Inflammatory macrophage (primary cell): ENCODE measurements around the gene CCL1.
"Not testable (repeated sequence)": the region's sequence is repeated elsewhere in the genome, so short reads cannot be mapped to it uniquely, and the experiment has no call there.

Experiments
- DNase-seq, 2 donors: peaks; one replicate each; pipeline ENCODE4 v3.0.0-alpha.2; 2020 to 2022

CCL1 gene

GRCh38 chr17:34357398-34357797, 5.6 kb downstream of the CCL1 start:
- DNase-seq: no peak

DNA sequence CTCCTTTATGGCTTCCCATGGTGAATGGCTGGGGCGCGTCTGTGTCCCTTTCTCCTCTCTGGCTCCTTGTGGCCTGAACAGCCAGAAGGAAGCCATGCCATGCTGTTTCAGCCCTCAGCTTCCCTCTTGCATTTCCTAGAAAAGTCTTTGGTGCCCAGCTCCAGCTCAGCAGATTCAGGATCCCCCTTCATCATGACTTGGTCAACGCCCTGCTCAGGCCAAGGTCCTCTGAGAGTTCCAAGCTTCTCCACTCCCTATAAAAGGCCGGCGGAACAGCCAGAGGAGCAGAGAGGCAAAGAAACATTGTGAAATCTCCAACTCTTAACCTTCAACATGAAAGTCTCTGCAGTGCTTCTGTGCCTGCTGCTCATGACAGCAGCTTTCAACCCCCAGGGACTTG, 6.8 kb downstream of the CCL1 start, which contains the start of gene CCL13:
Gene CCL13 (plus strand): TSS at position 287 of the 400 bp plus-strand sequence. CDS start 47 bp downstream, at position 334.
- DNase-seq: no peak

DNA sequence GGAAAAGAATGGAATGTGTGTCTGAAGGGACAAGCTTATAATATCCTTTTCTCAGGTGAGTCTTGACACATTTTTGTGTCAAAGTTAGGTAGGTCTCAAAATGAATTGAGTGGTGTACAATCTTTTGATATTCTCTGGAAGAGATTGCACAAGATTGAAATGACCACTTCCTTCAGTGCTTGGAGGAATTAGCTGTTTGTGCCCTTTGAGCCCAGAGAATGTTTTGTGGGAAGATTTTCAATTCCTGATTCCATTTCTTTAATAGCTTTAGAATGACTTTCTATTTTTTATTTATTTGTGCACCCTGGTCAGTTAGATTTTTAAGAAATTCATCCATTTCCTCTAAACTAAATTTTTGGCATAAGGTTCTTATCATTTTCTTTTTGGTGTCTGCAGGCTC, 8.4 kb downstream of the CCL1 start:
- DNase-seq: no peak

DNA sequence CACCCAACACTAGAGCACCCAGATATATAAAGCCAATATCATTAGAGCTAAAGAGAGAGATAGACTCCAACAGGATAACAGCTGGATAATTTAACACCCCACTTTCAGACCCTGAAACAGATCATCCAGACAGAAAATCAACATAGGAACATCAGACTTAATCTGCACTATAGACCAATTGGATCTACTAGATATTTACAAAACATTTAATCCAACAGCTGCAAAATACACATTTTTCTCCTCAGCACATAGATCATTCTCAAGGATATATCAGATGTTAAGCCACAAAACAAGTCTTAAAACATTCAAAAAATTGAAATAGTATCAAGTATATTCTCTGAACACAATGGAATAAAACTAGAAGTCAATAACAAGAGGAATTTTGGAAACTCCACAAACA, 10.8 kb downstream of the CCL1 start:
- no peak for DNase-seq

GRCh38 chr17:34351096-34351495, 11.9 kb downstream of the CCL1 start:
- no peak for DNase-seq

- no peak for DNase-seq
Measured at GRCh38 chr17:34349751-34350150, 13.3 kb downstream of the CCL1 start.

DNA sequence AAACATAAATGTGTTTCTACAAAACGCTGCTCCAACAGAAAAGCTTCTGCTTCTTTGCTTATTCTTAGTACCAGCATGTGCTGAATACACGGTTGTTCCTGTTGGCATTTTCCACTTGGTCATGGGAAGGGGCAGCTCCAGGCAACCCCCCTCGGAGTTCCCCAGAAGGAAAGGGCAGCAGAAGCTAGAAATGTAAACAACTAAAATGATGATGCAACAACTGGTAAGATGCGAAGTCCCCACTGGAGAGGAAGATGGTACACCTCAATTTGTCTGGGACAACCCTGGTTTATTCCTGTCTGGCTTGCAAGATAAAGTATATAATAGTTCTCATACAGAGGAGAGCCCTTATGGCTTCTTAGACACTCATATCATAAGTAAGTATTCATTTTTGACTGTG, 16.0 kb downstream of the CCL1 start:
- no peak for DNase-seq

DNA sequence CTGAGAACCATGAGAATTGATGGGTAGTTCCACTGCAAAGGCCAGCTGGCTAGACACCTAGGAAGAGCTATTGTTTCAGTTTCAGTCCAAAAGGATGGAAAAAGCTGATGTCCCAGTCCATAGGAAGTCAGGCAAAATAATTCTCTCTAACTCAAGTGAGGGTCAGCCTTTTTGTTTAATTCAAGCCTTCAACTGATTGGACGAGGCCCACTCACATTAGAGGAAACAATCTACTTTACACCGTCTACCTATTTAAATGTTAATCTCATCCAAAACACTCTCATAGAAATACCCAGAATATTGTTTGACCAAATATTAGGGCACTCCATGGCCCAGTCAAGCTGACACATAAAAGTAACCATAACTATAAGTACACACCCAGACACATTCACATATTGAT, 21.1 kb downstream of the CCL1 start:
- no peak for DNase-seq

GRCh38 chr17:34339138-34339770, 23.8 kb downstream of the CCL1 start:
- no peak for DNase-seq

DNA sequence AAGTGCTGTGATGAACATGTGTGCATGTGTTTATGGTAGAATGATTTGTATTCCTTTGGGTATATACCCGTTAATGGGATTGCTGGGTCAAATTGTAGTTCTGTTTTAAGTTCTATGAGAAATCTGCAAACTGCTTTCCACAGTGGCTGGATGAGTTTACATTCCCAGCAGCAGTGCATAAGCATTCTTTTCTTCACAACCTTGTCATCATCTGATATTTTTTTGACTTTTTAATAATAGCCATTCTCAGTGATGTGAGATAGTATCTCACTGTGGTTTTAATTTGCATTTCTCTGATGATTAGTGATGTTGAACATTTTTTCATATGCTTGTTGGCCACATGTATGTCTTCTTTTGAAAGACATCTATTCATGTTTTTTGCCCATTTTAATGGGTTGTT, 25.3 kb downstream of the CCL1 start:
- no peak for DNase-seq

GRCh38 chr17:34327580-34327979, 35.5 kb downstream of the CCL1 start:
- DNase-seq: not testable (repeated sequence)

- no peak for DNase-seq
Measured at GRCh38 chr17:34321964-34322363, 41.1 kb downstream of the CCL1 start.

DNA sequence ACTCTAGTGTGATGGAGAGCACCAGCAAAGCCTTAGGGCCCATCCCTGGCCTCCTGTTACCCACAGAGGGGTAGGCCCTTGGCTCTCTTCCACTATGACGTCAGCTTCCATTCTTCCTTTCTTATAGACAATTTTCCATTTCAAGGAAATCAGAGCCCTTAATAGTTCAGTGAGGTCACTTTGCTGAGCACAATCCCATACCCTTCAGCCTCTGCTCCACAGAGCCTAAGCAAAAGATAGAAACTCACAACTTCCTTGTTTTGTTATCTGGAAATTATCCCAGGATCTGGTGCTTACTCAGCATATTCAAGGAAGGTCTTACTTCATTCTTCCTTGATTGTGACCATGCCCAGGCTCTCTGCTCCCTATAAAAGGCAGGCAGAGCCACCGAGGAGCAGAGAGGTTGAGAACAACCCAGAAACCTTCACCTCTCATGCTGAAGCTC, 44.0 kb downstream of the CCL1 start, which contains the start of gene CCL8:
Gene CCL8 (plus strand): TSS at position 397 of the 445 bp plus-strand sequence. CDS start 67 bp downstream, outside the sequence.
- no peak for DNase-seq

GRCh38 chr17:34318474-34318873, 44.6 kb downstream of the CCL1 start:
- peak; percentile 56 to 73 for DNase-seq

- DNase-seq: peak; percentile 70 to 78
Measured at GRCh38 chr17:34314279-34314678, 48.8 kb downstream of the CCL1 start.

- no peak for DNase-seq
Measured at GRCh38 chr17:34313164-34313563, 49.9 kb downstream of the CCL1 start.

GRCh38 chr17:34312080-34312479, 51.0 kb downstream of the CCL1 start:
- DNase-seq: no peak

GRCh38 chr17:34311291-34311690, 51.7 kb downstream of the CCL1 start:
- no peak for DNase-seq
